Activated naive CD4-positive, alpha-beta T cell treated with anti-CD3 and anti-CD28 coated beads for 36 hours (primary cell): ENCODE data around the gene IL24. TPM values are rescaled to one million over a fixed set of nuclear protein-coding genes. Genes with fewer than 3 reads are reported as not detected.

Source experiments
- CTCF ChIA-PET: fragments of 350-600 bp; sonication (Branson Sonifier 250); formaldehyde crosslinking; loops from one replicate; lab custom pipeline; 2021; ENCODE audit warnings: antibody characterized with exemption; lab: Charles Lee
- DNase-seq: peaks from one replicate; pipeline ENCODE4 v3.0.0-alpha.2; 2020
- H3K27ac Mint-ChIP-seq: one replicate; pipeline ENCODE4 v1.8.0; 2021; ENCODE audit warnings: mild to moderate bottlenecking, mixed read lengths
- H3K27me3 Mint-ChIP-seq: one replicate; pipeline ENCODE4 v1.8.0; 2021; ENCODE audit warnings: low read depth, mixed read lengths
- H3K36me3 Mint-ChIP-seq: one replicate; pipeline ENCODE4 v1.8.0; 2021; ENCODE audit warnings: low read depth, mixed read lengths
- H3K4me1 Mint-ChIP-seq: one replicate; pipeline ENCODE4 v1.8.0; 2021; ENCODE audit warnings: low read depth, mixed read lengths
- H3K4me3 Mint-ChIP-seq: one replicate; pipeline ENCODE4 v1.8.0; 2021; ENCODE audit warnings: mild to moderate bottlenecking, moderate library complexity, mixed read lengths
- H3K9me3 Mint-ChIP-seq: one replicate; pipeline ENCODE4 v1.8.0; 2021; ENCODE audit warnings: mixed read lengths
- intact Hi-C: fragments of 100-400 bp; cut with micrococcal nuclease; formaldehyde crosslinking; loops from one replicate; pipeline ENCODE4 v1.15.1; 2023
- total RNA-seq, 2 experiments: library from RNA; stranded (reverse); gene quantifications; one replicate each; pipeline ENCODE4 v1.2.3, GENCODE V29; 2021

The IL24 gene
- total RNA-seq, 2 experiments from 2014 or later, result 44.0 to 46.7 TPM

DNA sequence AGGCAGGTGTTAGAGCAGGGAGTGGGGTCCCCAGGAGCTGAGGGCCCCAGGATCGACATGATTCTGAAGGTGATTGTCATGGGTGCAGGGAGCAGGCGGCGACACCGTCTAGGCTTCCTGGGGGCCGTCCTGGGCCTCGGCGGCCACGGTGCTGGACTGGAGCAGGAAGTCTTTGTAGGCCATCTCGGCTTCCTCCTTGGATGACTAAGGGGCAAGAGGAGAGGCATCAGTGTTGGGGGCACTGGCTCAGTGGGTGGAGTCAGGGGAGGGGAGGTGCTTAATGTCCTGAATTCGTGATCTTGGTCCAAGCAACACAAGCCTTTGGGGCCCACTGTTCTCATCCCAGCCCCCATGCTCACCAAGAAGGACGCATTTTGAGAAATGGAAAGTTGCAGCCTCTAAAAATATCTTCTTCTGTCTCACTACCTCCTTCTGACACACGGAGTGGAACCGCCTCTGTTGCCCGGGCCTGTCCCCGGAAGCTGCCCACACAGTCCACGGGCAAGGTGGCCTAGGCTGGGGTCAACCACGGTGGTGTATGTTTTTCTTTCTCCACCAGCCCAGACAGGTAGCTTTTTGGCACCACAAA, 33.1 kb downstream of the IL24 start:
- Mint-ChIP-seq H3K4me3 (peak overlapping the region; percentile 23), H3K27ac (peak overlapping the region; percentile 66), H3K4me1 (peaks cover 44% of the 10 kb centered on the region), H3K9me3 (no peaks in the 10 kb centered on the region), H3K27me3 (no peaks in the 10 kb centered on the region), H3K36me3 (no peaks in the 10 kb centered on the region)
- DNase-seq, result peak; percentile 54
- CTCF ChIA-PET, result interaction anchor here (0.7 to 13.0 kb wide), 6 partner anchors 13 to 195 kb away, joined by 3 to 219 read pairs (median 24); partner anchors contain the start of genes FCMR and IL20
- intact Hi-C loops, result no loop called here

DNA sequence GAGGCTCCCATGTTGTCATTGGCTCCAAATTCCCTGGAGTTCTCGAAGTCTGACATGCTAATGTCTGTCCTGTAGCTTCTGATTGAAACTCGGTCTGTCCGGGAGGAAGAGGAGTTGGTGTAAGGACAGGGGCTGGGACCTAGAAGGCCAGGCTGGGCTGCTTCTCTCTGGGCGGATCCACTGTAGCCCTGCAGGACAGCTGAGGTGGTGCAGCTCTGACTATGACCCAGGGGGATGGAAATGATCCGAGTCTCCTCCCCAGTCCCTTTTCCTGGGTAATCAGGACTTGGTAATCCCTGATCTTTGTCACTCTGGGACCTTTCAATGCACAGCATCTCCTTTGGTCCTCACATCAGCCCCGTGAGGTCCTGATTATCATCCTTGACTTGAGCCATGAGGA, 34.5 kb downstream of the IL24 start:
- DNase-seq, result no peak
- Mint-ChIP-seq H3K27me3 (no peaks in the 10 kb centered on the region), H3K36me3 (no peaks in the 10 kb centered on the region), H3K9me3 (no peaks in the 10 kb centered on the region), H3K4me3 (no peak overlapping the region), H3K4me1 (peaks cover 44% of the 10 kb centered on the region), H3K27ac (no peak overlapping the region)
- CTCF ChIA-PET, result interaction anchor here (0.6 to 13.0 kb wide), 18 partner anchors 9 to 304 kb away, joined by 3 to 219 read pairs (median 6); partner anchors contain the start of genes FCMR and IL20
- intact Hi-C loops, result no loop called here

DNA sequence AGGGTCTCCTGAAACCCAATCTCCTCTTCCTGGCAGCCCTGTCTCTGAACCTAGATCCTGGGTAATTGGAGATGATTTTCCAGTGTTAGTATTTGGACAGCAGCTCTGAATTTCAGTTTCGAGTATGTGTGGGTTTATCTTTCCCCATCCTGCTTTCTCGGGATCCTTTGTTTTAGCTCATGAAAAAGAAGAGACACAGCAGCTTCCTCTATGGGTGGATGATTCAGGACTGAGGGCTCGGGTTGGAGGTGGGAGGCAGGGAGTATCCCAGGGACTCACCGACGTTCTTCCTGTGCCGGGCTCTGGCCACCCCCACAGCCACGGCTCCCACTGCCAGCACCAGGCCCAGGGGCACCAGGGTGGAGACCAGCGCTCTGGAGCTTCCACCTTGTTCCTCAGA, 34.9 kb downstream of the IL24 start:
- peaks cover 42% of the 10 kb centered on the region for H3K4me1 Mint-ChIP-seq

DNA sequence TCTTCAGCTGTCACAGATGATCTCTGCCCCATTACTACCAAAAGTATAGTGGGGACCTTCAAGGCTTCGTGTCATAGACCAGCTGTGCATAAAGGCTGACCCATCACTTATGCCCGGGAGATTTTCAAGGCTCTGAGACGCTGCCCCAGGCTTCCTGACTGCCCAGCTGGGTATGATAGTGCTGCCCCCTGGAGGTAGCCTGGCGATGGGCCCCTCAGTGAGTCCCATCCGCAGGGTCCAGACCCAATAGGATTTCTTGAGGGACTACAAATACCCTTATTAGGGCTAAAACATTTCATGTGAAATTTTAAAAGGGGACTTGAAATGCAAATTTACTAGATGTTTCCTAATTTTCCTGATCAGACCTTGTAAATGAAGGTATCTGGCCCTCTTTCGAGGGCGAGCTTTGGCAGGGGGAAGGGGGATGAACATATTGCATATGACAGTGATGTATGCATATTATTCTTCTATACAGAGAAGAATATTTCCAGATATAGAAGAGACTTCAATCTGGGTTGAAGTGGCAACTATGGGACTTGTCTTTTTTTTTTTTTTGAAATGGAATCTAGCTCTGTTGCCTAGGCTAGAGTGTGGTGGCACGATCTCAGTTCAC, 36.2 kb downstream of the IL24 start:
- H3K27me3 Mint-ChIP-seq, result no peaks in the 10 kb centered on the region
- CTCF ChIA-PET, result interaction anchor here (0.6 to 13.0 kb wide), 32 partner anchors 9 to 306 kb away, joined by 3 to 219 read pairs (median 6); partner anchors contain the start of genes FCAMR, FCMR, IL20 and PIGR
- intact Hi-C loops, result loop anchor here (1.0 kb wide), 3 partner anchors 21 to 124 kb away; partner anchors contain the start of gene IL20
- no peaks in the 10 kb centered on the region for H3K9me3 Mint-ChIP-seq
- DNase-seq, result peak; percentile 83
- H3K4me3 Mint-ChIP-seq, result no peak overlapping the region
- H3K4me1 Mint-ChIP-seq, result peaks cover 32% of the 10 kb centered on the region
- no peaks in the 10 kb centered on the region for H3K36me3 Mint-ChIP-seq
- H3K27ac Mint-ChIP-seq, result no peak overlapping the region

More for the DNA sequence above, 34.9 kb downstream of the IL24 start:
- DNase-seq, result no peak
- Mint-ChIP-seq H3K4me3 (no peak overlapping the region), H3K27ac (no peak overlapping the region), H3K36me3 (no peaks in the 10 kb centered on the region), H3K9me3 (no peaks in the 10 kb centered on the region), H3K27me3 (no peaks in the 10 kb centered on the region)
- CTCF ChIA-PET, result interaction anchor here (0.6 to 13.0 kb wide), 24 partner anchors 8 to 305 kb away, joined by 3 to 219 read pairs (median 6); partner anchors contain the start of genes FCMR, IL20 and PIGR
- intact Hi-C loops, result no loop called here

DNA sequence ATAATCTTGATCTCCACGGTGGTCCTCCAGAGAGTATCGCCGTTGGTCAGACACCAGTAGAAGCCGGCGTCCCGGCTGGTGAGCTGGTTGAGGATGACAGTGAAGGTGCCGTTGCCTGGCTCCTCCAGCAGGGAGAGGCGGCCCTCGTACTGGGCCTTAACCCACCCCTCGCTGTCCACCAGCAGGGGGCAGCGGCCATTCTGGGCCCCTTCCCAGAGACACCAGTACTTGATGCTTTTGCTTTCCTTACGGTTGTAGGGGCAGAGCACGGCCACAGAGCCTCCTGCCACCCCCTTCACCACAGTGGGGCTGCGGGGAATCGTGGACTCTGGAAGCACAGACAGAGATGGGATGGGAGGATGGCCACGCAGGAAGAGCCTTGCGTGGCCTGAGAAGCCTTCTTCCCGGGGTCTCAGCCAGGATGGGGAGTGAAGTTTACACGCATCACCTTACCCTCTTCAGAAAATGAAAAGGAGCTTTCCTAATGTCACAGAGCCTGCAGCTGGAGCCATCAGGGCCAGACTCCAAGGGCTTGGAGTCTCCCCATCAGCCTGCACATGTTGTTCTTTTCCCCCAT, 38.3 kb downstream of the IL24 start:
- Mint-ChIP-seq H3K4me1 (peaks cover 18% of the 10 kb centered on the region), H3K27me3 (no peaks in the 10 kb centered on the region), H3K36me3 (no peaks in the 10 kb centered on the region), H3K27ac (no peak overlapping the region), H3K9me3 (no peaks in the 10 kb centered on the region), H3K4me3 (no peak overlapping the region)
- DNase-seq, result peak; percentile 66
- CTCF ChIA-PET, result interaction anchor here (0.9 to 13.0 kb wide), 24 partner anchors 8 to 1103 kb away, joined by 3 to 219 read pairs (median 4); partner anchors contain the start of genes FCAMR, FCMR and IL19
- intact Hi-C loops, result loop anchor here (1.0 to 2.0 kb wide), 2 partner anchors 47 to 143 kb away; no protein-coding TSS in a partner anchor

DNA sequence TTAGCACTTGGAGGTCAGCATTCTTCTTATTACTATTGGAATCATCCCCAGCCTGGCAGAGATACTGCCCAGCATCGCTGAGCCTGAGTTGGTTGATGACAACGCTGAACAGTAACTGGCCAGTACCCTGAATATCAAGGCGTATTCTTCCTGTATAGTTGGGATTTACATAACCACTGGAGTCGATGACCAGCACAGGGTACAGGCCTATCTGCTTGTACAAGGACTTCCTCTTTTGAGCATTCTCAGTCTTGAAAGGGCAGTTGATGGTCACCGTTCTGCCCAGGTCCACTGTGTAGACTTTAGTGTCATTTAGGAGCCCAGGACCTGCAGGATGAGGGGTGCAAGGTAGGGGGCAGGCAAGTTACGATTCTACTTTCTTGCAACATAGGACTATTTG, 40.2 kb downstream of the IL24 start:
- Mint-ChIP-seq H3K36me3 (no peaks in the 10 kb centered on the region), H3K4me1 (peaks cover 5% of the 10 kb centered on the region), H3K27ac (no peak overlapping the region), H3K4me3 (no peak overlapping the region), H3K9me3 (no peaks in the 10 kb centered on the region), H3K27me3 (no peaks in the 10 kb centered on the region)
- intact Hi-C loops, result no loop called here
- no peak for DNase-seq
- CTCF ChIA-PET, result interaction anchor here (0.6 to 12.1 kb wide), 7 partner anchors 11 to 467 kb away, joined by 3 to 124 read pairs (median 4); no protein-coding TSS in a partner anchor

DNA sequence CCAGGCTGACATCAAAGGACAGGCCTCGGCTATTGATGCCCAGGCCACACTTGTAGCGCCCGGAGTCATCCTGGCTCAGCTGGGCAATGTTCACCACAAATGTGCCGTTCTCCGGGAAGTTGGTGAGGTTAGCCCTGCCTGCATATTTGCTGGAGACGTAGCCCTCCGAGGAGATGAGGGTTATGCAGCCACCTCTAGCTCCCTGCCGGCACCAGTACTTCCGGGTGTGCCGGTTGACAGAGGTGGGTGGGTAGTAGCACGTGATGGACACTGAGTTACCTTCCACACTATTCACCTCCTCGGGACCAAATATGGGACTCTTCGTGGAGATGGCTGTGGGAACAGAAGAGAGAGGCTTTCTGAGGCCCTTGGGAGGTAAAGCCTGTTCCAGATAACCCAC, 41.9 kb downstream of the IL24 start:
- Mint-ChIP-seq H3K36me3 (no peaks in the 10 kb centered on the region), H3K4me3 (no peak overlapping the region), H3K27ac (no peak overlapping the region), H3K27me3 (no peaks in the 10 kb centered on the region), H3K9me3 (no peaks in the 10 kb centered on the region), H3K4me1 (no peaks in the 10 kb centered on the region)
- intact Hi-C loops, result no loop called here
- no peak for DNase-seq
- CTCF ChIA-PET, result interaction anchor here (1.1 to 1.2 kb wide), 2 partner anchors 66 to 173 kb away, joined by 3 read pairs; no protein-coding TSS in a partner anchor

DNA sequence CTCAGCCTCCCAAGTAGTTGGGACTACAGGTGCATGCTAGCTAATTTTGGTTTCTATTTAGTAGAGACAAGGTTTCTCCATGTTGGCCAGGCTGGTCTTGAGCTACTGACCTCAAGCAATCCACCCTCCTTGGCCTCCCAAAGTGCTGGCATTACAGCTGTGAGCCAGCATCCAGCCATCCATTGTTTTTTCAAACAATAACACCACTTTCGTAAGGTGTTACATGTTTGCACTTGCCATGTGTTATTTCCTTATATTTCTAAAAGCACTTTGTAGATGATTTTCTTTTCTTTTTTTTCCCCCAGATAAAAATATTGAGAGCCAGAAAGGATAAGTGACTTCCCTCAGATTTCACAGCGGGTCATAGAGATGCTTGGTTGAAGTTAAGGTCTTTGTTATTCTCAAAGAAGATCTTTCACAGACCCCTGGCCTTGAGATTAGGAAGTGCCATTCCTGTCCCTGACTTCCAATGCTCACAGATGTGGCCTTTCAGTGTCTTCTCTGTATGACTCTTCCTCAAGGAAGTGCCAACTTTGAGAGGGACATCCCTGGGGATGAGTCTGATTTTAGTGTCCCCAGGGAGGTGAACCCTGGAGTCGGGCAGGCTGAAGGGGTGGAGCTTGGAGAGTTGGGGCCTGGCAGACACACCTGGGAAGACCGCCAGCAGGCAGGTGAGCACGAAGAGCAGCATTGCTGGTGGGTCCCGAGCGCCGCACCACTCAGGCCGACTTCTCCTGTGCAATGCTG, 42.8 kb downstream of the IL24 start:
- H3K4me1 Mint-ChIP-seq, result no peaks in the 10 kb centered on the region
- no peak overlapping the region for H3K4me3 Mint-ChIP-seq
- no peaks in the 10 kb centered on the region for H3K9me3 Mint-ChIP-seq
- CTCF ChIA-PET, result interaction anchor here (0.7 to 1.1 kb wide), 2 partner anchors 8 to 276 kb away, joined by 3 read pairs; no protein-coding TSS in a partner anchor
- intact Hi-C loops, result no loop called here
- H3K27me3 Mint-ChIP-seq, result no peaks in the 10 kb centered on the region
- no peaks in the 10 kb centered on the region for H3K36me3 Mint-ChIP-seq
- DNase-seq, result no peak
- no peak overlapping the region for H3K27ac Mint-ChIP-seq

DNA sequence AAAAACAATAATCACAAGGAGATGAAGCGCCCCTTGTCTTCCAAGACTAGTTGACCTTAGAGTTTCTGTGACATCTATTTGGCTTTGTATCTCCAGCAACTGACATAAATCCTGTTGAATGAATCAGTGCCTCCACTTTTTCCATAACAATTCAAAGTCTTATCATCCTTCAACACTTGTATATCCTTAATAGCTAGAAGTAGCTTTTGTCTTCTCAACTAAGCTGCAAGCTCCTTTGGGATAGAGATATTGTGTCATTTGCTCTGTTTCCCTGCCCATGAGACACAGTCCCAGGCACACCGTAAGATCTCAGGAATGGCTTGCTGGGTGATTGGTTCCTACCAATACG, 43.3 kb downstream of the IL24 start:
- Mint-ChIP-seq H3K4me1 (no peaks in the 10 kb centered on the region), H3K27ac (no peak overlapping the region), H3K36me3 (no peaks in the 10 kb centered on the region), H3K9me3 (no peaks in the 10 kb centered on the region), H3K27me3 (peaks cover 2% of the 10 kb centered on the region), H3K4me3 (no peak overlapping the region)
- CTCF ChIA-PET, result interaction anchor here (0.7 to 1.1 kb wide), 2 partner anchors 8 to 277 kb away, joined by 3 read pairs; no protein-coding TSS in a partner anchor
- intact Hi-C loops, result no loop called here
- DNase-seq, result no peak

DNA sequence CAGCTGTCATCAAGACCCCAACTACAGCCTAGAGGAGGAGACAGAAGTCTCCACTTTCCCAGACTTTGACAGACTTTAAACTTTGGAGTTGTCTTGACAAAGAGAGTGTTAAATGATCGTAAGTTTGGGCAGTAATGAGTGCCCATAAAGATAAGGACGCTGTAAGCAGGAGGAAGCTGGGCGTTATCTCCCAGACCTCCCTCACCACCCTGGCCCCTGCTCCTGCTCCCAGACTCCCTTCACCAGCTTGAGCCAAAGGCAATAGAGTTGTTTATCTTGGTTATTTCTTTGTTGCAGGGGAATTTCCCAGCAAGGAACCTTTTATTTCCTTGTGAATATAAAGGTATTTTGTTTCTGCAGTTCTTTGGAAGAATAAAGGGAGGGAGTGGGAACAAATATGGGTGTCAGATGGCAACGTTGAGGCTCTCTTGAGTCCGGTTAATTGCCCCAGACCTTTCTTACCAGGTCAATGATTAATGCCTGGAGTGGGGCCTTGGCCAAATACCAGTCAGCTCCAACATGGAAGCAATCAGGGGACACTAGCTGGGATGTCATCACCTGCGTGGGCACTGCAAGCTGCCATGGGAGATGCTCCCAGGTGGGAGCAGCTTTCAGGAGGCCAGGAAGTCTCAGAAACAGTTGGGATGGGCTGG, 44.6 kb downstream of the IL24 start:
- Mint-ChIP-seq H3K27me3 (peaks cover 2% of the 10 kb centered on the region), H3K27ac (no peak overlapping the region), H3K4me3 (no peak overlapping the region), H3K4me1 (no peaks in the 10 kb centered on the region), H3K36me3 (no peaks in the 10 kb centered on the region), H3K9me3 (no peaks in the 10 kb centered on the region)
- intact Hi-C loops, result no loop called here
- CTCF ChIA-PET, result interaction anchor here (0.6 to 1.5 kb wide), 4 partner anchors 10 to 57 kb away, joined by 3 to 5 read pairs (median 4); no protein-coding TSS in a partner anchor
- no peak for DNase-seq

DNA sequence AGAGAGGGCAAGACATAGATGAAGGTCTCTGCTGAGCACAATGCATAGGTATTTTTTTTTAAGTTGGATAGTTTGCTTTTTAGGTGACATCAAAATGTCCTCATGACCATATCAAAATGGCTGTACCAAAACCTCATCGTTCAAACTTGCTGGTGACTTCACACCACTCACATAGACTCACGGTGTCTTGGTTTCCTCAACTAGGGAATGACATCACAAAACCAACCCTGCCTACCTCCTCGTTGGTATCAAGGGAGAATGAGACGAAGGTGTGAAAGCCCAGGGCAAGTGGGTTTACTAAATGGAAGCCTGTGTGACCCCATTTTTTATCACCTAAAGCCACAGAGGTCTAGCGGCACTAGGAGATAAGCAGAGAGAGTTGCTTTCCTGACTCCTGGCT, 47.5 kb downstream of the IL24 start:
- no peak for DNase-seq
- H3K36me3 Mint-ChIP-seq, result no peaks in the 10 kb centered on the region
- H3K27ac Mint-ChIP-seq, result no peak overlapping the region
- no peaks in the 10 kb centered on the region for H3K9me3 Mint-ChIP-seq
- no peaks in the 10 kb centered on the region for H3K4me1 Mint-ChIP-seq
- H3K27me3 Mint-ChIP-seq, result peaks cover 2% of the 10 kb centered on the region
- CTCF ChIA-PET, result interaction anchor here (1.2 to 2.6 kb wide), 2 partner anchors 11 to 62 kb away, joined by 3 to 9 read pairs; no protein-coding TSS in a partner anchor
- intact Hi-C loops, result no loop called here
- no peak overlapping the region for H3K4me3 Mint-ChIP-seq
